Lung (tissue), 12 donors: ENCODE results near the gene NSUN6. TPM values are rescaled to one million over a fixed set of nuclear protein-coding genes. Genes with fewer than 3 reads are reported as not detected.

Experiments
- ATAC-seq: fragments of 200-7000 bp; cut with Tn5 transposase; one replicate; pipeline ENCODE4 v1.9.1; 2020; ENCODE audit warnings: moderate number of reproducible peaks; ENCODE audit not compliant: insufficient read depth, low FRiP score
- DNase-seq, 3 donors: peaks; one replicate each; pipeline ENCODE4 v3.0.0-alpha.2; 2013 to 2017
- H3K27ac ChIP-seq, 2 donors: one replicate each; pipeline ENCODE4 v1.5.1; 2013; ENCODE audit warnings: mild to moderate bottlenecking in 2 of 2, moderate library complexity in 2 of 2, control low read depth in 1 of 2, inconsistent platforms in 1 of 2, low read depth in 1 of 2, low read length in 1 of 2
- H3K27me3 ChIP-seq, 3 donors: one replicate each; pipeline ENCODE4 v1.5.1; 2013; ENCODE audit warnings: low read length in 2 of 3; ENCODE audit not compliant: control insufficient read depth in 3 of 3, insufficient read depth in 3 of 3
- H3K36me3 ChIP-seq, 4 donors: one replicate each; pipeline ENCODE4 v1.5.1; 2013; ENCODE audit warnings: low read length in 4 of 4, mild to moderate bottlenecking in 1 of 4, moderate library complexity in 1 of 4; ENCODE audit not compliant: control insufficient read depth in 4 of 4, insufficient read depth in 4 of 4
- H3K4me1 ChIP-seq, 5 donors: one replicate each; pipeline ENCODE4 v1.5.1; 2013; ENCODE audit warnings: low read length in 5 of 5, mild to moderate bottlenecking in 2 of 5, moderate library complexity in 1 of 5; ENCODE audit not compliant: control insufficient read depth in 5 of 5, insufficient read depth in 5 of 5
- H3K4me3 ChIP-seq: one replicate; pipeline ENCODE4 v1.5.1; 2013; ENCODE audit warnings: mild to moderate bottlenecking, control low read depth, moderate library complexity
- H3K9ac ChIP-seq, 2 donors: one replicate each; pipeline ENCODE4 v1.5.1; 2013; ENCODE audit warnings: low read length in 2 of 2, control low read depth in 1 of 2; ENCODE audit not compliant: insufficient read depth in 1 of 2
- H3K9me3 ChIP-seq, 4 donors: one replicate each; pipeline ENCODE4 v1.5.1; 2013; ENCODE audit warnings: low read length in 3 of 4, mild to moderate bottlenecking in 1 of 4, moderate library complexity in 1 of 4; ENCODE audit not compliant: control insufficient read depth in 4 of 4, insufficient read depth in 3 of 4
- CTCF ChIP-seq: IDR thresholded peaks from 2 replicates; pipeline ENCODE4 v1.5.1; 2012; ENCODE audit warnings: mild to moderate bottlenecking; ENCODE audit errors: control extremely low read depth, extremely low read depth
- WGBS, 2 donors: extraction: QIAGEN DNeasy Blood & Tissue Kit; methylation state at CpG; one replicate each; pipeline ENCODE4 v1.1.7; 2013; 5-methylcytosine and 5-hydroxymethylcytosine counted together
- polyA plus RNA-seq, 2 donors: library from polyadenylated mRNA; stranded (reverse); fragments of 200-250 nt; gene quantifications; one replicate each; pipeline ENCODE4 v1.2.1, GENCODE V29; 2013
- total RNA-seq, 2 donors: library from RNA; depleted of rRNA in 1 of 2; stranded (reverse); fragments of >200 nt in 1 of 2; gene quantifications; one replicate each; pipeline ENCODE4 v1.2.1, GENCODE V29; 2014 to 2021
- donor health status: control.
- donor health status: control.
- donor health status: Bipolar disorder and iron deficiency.
- donor health status: healthy.
- donor health status: DM: yes; HTN: yes; CAD: no.

The NSUN6 gene
- total and polyA plus RNA-seq, 4 donors = 4.0 to 30.5 (median 6.5) TPM

DNA sequence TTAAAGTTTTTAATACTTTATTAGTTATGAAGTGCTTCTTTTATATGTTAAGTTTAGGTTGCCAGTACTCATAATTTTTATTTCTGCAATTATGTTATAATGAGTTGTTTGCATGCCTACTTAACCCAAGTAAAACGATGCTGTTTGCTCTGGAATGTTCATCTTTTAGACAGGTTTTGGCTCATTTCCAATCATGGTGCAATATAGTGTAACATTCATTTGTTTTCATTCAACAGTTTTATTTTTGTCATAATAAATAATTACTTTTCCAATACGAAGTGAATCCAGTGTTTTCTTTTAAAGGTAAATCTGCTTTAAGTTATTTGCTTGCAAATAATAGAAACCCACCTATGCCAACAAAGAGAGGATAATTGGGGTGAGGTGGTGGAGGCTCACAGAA, 30.0 kb upstream of the NSUN6 start:
- H3K27ac ChIP-seq = no peak overlapping the region
- no peaks in the 10 kb centered on the region for H3K9me3 ChIP-seq
- peaks cover 0 to 8% (median 0%) of the 10 kb centered on the region in 4 donors for H3K36me3 ChIP-seq
- no peak overlapping the region for H3K9ac ChIP-seq
- DNase-seq (peak in 2 of 3 donors; percentile 62 to 72), ATAC-seq (no peak)
- H3K4me1 ChIP-seq = peaks cover 0 to 22% (median 0%) of the 10 kb centered on the region in 5 donors
- 29 to 44% methylated on average over 2 of the region's 2 CpGs for WGBS, 2 donors
- no peak overlapping the region for H3K4me3 ChIP-seq
- TF ChIP-seq CTCF = no peak
- no peaks in the 10 kb centered on the region for H3K27me3 ChIP-seq

DNA sequence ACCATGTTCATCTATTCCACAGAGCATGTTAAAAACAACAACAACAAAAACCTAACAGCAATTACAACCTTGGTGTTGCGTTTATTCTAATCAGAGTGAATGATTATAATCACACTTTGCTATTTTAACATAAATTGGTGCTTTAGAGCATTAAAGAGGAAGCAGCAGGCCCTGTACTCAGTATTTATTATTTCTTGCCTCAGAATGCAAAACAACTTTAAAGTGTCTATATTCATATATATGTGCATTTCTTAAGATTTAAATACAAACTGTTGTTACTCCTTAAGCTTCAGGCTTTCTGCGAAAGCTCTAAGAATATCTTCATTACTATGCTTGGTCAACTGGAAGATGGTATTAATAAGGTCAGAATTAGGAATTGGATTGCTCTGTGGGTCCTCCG, 29.4 kb upstream of the NSUN6 start:
- no peak for DNase-seq
- ATAC-seq = no peak
- Histone ChIP-seq H3K27ac (no peak overlapping the region), H3K36me3 (peaks cover 0 to 8% (median 0%) of the 10 kb centered on the region in 4 donors), H3K9ac (no peak overlapping the region), H3K4me1 (peaks cover 0 to 22% (median 0%) of the 10 kb centered on the region in 5 donors), H3K4me3 (no peak overlapping the region), H3K27me3 (no peaks in the 10 kb centered on the region), H3K9me3 (no peaks in the 10 kb centered on the region)
- no peak for TF ChIP-seq CTCF
- WGBS, 2 donors = 93 to 94% methylated on average over 3 of the region's 3 CpGs

DNA sequence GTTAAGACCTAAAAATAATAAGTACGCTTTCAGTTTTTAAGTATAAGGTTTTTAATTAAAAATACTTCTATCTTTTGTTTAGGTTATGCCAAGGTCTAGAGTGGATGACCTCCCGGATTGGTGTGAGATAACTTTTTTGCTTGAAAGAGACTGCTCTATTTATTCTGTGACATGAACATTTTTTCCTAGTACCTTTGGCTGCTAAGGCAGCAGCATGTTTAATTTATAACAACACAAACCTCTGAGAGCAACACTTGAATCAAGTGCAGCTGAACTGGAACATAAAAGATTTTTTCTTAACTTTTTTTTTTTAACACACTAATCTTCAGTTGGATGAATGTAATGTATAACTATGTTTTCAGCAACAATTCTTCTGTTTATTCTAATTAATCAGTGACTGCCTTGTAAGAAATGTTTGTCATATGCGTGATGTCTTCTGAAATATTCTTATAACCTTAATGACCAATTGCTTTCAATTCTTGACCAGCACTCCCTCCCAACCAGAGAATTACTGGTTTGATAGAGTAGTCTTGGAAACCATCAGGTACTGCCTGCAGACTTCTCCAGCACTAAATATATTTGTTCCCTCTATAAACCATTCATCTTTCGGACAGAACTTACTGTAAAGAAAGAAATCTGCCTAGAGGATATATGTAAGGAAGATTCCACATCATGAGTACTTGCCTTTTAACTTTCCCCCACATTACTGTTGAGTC, 23.9 kb upstream of the NSUN6 start:
- Histone ChIP-seq H3K27me3 (no peaks in the 10 kb centered on the region), H3K36me3 (peaks cover 4 to 33% (median 20%) of the 10 kb centered on the region in 4 donors), H3K4me3 (no peak overlapping the region), H3K27ac (no peak overlapping the region), H3K9ac (no peak overlapping the region), H3K9me3 (no peaks in the 10 kb centered on the region), H3K4me1 (peaks cover 0 to 9% (median 0%) of the 10 kb centered on the region in 5 donors)
- DNase-seq (peak in 2 of 3 donors; percentile 28 to 57), ATAC-seq (no peak)
- TF ChIP-seq CTCF = no peak
- 76 to 86% methylated on average over 4 of the region's 4 CpGs for WGBS, 2 donors
